HG03097 (cell line): ENCODE measurements around the gene PTPRH.

Experiments
- ATAC-seq: cut with Tn5 transposase; IDR thresholded peaks from one replicate; pipeline ENCODE4 v1.9.1; 2021; ENCODE audit not compliant: unreplicated experiment, low FRiP score

The PTPRH gene

GRCh38 chr19:55134736-55135135 lies 74.6 kb downstream of the PTPRH start:
- ATAC-seq: no peak

- no peak for ATAC-seq
Observed at GRCh38 chr19:55133639-55134444, 75.5 kb downstream of the PTPRH start.

GRCh38 chr19:55132453-55133129 lies 76.7 kb downstream of the PTPRH start:
- ATAC-seq: no peak

- ATAC-seq: no peak
Observed at GRCh38 chr19:55131421-55131820, 77.9 kb downstream of the PTPRH start.
